GM12878 (cell line): ENCODE measurements around the gene SSBP4. TPM values are rescaled to one million over a fixed set of nuclear protein-coding genes. Genes with fewer than 3 reads are reported as not detected.

Experiments used
- BRCA1 ChIP-seq: IDR thresholded peaks from 2 replicates; pipeline ENCODE4 v1.6.1; 2011; ENCODE audit warnings: low read depth, low read length, improper control_type of control experiment
- CHD2 ChIP-seq: IDR thresholded peaks from 2 replicates; pipeline ENCODE4 v1.6.1; 2011; ENCODE audit warnings: low read depth, low read length, improper control_type of control experiment, borderline replicate concordance
- MAX ChIP-seq: IDR thresholded peaks from 2 replicates; pipeline ENCODE4 v1.6.1; 2012; ENCODE audit warnings: low read depth, low read length, improper control_type of control experiment
- NFXL1 ChIP-seq: fragments of 450-650 bp; IDR thresholded peaks from 2 replicates; pipeline ENCODE4 v1.6.1; 2017; ENCODE audit warnings: antibody characterized with exemption, mild to moderate bottlenecking, borderline replicate concordance
- POU2F2 ChIP-seq: IDR thresholded peaks from 3 replicates; pipeline ENCODE4 v1.6.1; 2011; ENCODE audit warnings: low read depth, mild to moderate bottlenecking, low read length, borderline replicate concordance
- RAD21 ChIP-seq: IDR thresholded peaks from 2 replicates; pipeline ENCODE4 v1.6.1; 2011; ENCODE audit warnings: mild to moderate bottlenecking, low read depth, low read length, moderate library complexity; ENCODE audit not compliant: insufficient read depth
- RCOR1 ChIP-seq: conservative IDR thresholded peaks from 2 replicates; pipeline ENCODE4 v1.6.1; 2012; ENCODE audit warnings: low read depth, low read length, improper control_type of control experiment
- SMC3 ChIP-seq: IDR thresholded peaks from 2 replicates; pipeline ENCODE4 v1.6.1; 2011; ENCODE audit warnings: low read length, improper control_type of control experiment, borderline replicate concordance
- SP1 ChIP-seq: IDR thresholded peaks from one replicate; pipeline ENCODE4 v1.6.1; 2011; ENCODE audit warnings: low read depth, low read length
- USF1 ChIP-seq: IDR thresholded peaks from 2 replicates; pipeline ENCODE4 v1.6.1; 2011; ENCODE audit warnings: borderline replicate concordance, low read depth, mild to moderate bottlenecking, moderate library complexity, mixed read lengths, low read length; ENCODE audit not compliant: insufficient read depth; ENCODE audit errors: extremely low read length
- WRNIP1 ChIP-seq: IDR thresholded peaks from 2 replicates; pipeline ENCODE4 v1.6.1; 2011; ENCODE audit warnings: low read depth, low read length, improper control_type of control experiment, borderline replicate concordance
- polyA plus RNA-seq, 11 experiments: library from polyadenylated mRNA; depleted of rRNA in 4 of 11; unstranded in 6 of 11; stranded (reverse) in 5 of 11; fragments of >200 nt; fragmentation: Nextera tagmentation in 4 of 11; fragmentation: Illumina TruSeq in 1 of 11; extraction: Ambion mirVana in 4 of 11; extraction: Trizol in 1 of 11; gene quantifications; 1 replicate in 1 of 11; 2 replicates in 10 of 11; pipeline versions ENCODE4 v1.2.1 to v1.2.3, GENCODE V29; 2011 to 2016; ENCODE audit warnings: inconsistent platforms in 2 of 11, missing spikeins in 2 of 11, low read depth in 1 of 11
- total RNA-seq, 4 experiments: library from RNA; depleted of rRNA in 3 of 4; stranded (reverse); fragments of >200 nt in 3 of 4; fragmentation: Illumina TruSeq in 1 of 4; extraction: Trizol in 1 of 4; gene quantifications; 2 replicates each; pipeline versions ENCODE4 v1.2.1 to v1.2.3, GENCODE V29; 2013 to 2021
- TF ChIP-seq, protein P1 (sequence below): fragments of 450-650 bp; IDR thresholded peaks from 2 replicates; pipeline ENCODE4 v1.6.1; 2017; ENCODE audit warnings: mild to moderate bottlenecking, low read depth, inconsistent platforms; ENCODE audit not compliant: poor library complexity, severe bottlenecking
- TF ChIP-seq, protein P2 (sequence below): IDR thresholded peaks from 2 replicates; pipeline ENCODE4 v1.6.1; 2012; ENCODE audit warnings: improper control_type of control experiment, low read depth, low read length; ENCODE audit not compliant: insufficient replicate concordance
- TF ChIP-seq, protein P3 (sequence below): IDR thresholded peaks from 2 replicates; pipeline ENCODE4 v1.6.1; 2011; ENCODE audit warnings: low read depth, low read length, improper control_type of control experiment, borderline replicate concordance
- TF ChIP-seq, protein P4 (sequence below): fragments of 450-650 bp; IDR thresholded peaks from 2 replicates; pipeline ENCODE4 v1.6.1; 2017; ENCODE audit warnings: mild to moderate bottlenecking, moderate library complexity

The SSBP4 gene
- total and polyA plus RNA-seq, 10 of the 15 experiments (the other 5 are each of a cell fraction or from before 2014, with no cell fraction given): 0.37 to 150 (median 38.9) TPM

DNA sequence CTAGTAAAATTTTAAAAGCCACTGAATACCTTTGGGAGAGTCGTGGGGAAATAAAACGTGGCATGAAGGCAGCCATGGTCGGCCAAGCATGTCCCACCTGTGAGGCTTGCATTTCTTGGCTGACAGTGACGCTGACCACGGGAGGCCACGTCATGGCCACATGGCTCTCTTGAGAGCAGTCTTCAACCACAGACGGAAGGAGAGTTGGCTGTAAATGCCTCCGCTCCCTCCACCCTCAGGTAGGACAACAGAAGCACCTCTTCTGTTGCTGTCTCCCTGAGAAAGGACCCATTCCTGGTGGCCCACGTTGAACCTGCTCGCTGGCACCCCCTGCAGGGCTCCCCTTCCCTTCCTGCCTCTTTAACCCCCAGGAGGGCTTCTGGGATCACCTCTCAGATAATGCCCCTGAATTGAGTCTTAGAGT is 11.1 kb upstream of the SSBP4 start (continued):
- TF ChIP-seq WRNIP1 (peak; percentile 43; the same call in 1 of the 2 replicates), RAD21 (peak; percentile 60), CHD2 (peak; percentile 66; the same call in 1 of the 2 replicates), NFXL1 (no peak), USF1 (peak; percentile 64), POU2F2 (peak; percentile 65; the same call in 1 of the 3 replicates), SP1 (peak; percentile 54), SMC3 (peak; percentile 66; the same call in 1 of the 2 replicates), RCOR1 (0 out of 2 replicates have a peak, but pooled peaks have one; percentile 37), MAX (peak; percentile 88), BRCA1 (no peak)
- TF ChIP-seq, protein P1, sequence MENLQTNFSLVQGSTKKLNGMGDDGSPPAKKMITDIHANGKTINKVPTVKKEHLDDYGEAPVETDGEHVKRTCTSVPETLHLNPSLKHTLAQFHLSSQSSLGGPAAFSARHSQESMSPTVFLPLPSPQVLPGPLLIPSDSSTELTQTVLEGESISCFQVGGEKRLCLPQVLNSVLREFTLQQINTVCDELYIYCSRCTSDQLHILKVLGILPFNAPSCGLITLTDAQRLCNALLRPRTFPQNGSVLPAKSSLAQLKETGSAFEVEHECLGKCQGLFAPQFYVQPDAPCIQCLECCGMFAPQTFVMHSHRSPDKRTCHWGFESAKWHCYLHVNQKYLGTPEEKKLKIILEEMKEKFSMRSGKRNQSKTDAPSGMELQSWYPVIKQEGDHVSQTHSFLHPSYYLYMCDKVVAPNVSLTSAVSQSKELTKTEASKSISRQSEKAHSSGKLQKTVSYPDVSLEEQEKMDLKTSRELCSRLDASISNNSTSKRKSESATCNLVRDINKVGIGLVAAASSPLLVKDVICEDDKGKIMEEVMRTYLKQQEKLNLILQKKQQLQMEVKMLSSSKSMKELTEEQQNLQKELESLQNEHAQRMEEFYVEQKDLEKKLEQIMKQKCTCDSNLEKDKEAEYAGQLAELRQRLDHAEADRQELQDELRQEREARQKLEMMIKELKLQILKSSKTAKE: peak; percentile 66
- TF ChIP-seq, protein P2, sequence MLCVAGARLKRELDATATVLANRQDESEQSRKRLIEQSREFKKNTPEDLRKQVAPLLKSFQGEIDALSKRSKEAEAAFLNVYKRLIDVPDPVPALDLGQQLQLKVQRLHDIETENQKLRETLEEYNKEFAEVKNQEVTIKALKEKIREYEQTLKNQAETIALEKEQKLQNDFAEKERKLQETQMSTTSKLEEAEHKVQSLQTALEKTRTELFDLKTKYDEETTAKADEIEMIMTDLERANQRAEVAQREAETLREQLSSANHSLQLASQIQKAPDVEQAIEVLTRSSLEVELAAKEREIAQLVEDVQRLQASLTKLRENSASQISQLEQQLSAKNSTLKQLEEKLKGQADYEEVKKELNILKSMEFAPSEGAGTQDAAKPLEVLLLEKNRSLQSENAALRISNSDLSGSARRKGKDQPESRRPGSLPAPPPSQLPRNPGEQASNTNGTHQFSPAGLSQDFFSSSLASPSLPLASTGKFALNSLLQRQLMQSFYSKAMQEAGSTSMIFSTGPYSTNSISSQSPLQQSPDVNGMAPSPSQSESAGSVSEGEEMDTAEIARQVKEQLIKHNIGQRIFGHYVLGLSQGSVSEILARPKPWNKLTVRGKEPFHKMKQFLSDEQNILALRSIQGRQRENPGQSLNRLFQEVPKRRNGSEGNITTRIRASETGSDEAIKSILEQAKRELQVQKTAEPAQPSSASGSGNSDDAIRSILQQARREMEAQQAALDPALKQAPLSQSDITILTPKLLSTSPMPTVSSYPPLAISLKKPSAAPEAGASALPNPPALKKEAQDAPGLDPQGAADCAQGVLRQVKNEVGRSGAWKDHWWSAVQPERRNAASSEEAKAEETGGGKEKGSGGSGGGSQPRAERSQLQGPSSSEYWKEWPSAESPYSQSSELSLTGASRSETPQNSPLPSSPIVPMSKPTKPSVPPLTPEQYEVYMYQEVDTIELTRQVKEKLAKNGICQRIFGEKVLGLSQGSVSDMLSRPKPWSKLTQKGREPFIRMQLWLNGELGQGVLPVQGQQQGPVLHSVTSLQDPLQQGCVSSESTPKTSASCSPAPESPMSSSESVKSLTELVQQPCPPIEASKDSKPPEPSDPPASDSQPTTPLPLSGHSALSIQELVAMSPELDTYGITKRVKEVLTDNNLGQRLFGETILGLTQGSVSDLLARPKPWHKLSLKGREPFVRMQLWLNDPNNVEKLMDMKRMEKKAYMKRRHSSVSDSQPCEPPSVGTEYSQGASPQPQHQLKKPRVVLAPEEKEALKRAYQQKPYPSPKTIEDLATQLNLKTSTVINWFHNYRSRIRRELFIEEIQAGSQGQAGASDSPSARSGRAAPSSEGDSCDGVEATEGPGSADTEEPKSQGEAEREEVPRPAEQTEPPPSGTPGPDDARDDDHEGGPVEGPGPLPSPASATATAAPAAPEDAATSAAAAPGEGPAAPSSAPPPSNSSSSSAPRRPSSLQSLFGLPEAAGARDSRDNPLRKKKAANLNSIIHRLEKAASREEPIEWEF: no peak
- TF ChIP-seq, protein P3, sequence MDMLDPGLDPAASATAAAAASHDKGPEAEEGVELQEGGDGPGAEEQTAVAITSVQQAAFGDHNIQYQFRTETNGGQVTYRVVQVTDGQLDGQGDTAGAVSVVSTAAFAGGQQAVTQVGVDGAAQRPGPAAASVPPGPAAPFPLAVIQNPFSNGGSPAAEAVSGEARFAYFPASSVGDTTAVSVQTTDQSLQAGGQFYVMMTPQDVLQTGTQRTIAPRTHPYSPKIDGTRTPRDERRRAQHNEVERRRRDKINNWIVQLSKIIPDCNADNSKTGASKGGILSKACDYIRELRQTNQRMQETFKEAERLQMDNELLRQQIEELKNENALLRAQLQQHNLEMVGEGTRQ: peak; percentile 59
- TF ChIP-seq, protein P4, sequence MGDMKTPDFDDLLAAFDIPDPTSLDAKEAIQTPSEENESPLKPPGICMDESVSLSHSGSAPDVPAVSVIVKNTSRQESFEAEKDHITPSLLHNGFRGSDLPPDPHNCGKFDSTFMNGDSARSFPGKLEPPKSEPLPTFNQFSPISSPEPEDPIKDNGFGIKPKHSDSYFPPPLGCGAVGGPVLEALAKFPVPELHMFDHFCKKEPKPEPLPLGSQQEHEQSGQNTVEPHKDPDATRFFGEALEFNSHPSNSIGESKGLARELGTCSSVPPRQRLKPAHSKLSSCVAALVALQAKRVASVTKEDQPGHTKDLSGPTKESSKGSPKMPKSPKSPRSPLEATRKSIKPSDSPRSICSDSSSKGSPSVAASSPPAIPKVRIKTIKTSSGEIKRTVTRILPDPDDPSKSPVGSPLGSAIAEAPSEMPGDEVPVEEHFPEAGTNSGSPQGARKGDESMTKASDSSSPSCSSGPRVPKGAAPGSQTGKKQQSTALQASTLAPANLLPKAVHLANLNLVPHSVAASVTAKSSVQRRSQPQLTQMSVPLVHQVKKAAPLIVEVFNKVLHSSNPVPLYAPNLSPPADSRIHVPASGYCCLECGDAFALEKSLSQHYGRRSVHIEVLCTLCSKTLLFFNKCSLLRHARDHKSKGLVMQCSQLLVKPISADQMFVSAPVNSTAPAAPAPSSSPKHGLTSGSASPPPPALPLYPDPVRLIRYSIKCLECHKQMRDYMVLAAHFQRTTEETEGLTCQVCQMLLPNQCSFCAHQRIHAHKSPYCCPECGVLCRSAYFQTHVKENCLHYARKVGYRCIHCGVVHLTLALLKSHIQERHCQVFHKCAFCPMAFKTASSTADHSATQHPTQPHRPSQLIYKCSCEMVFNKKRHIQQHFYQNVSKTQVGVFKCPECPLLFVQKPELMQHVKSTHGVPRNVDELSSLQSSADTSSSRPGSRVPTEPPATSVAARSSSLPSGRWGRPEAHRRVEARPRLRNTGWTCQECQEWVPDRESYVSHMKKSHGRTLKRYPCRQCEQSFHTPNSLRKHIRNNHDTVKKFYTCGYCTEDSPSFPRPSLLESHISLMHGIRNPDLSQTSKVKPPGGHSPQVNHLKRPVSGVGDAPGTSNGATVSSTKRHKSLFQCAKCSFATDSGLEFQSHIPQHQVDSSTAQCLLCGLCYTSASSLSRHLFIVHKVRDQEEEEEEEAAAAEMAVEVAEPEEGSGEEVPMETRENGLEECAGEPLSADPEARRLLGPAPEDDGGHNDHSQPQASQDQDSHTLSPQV: peak; percentile 28; the same call in 1 of the 2 replicates
